Keratinocyte (primary cell): ENCODE measurements around the gene FBXO31. TPM values are rescaled to one million over a fixed set of nuclear protein-coding genes. Genes with fewer than 3 reads are reported as not detected.

Experiments
- DNase-seq: peaks from one replicate; pipeline ENCODE4 v3.0.0-alpha.2; 2011; ENCODE audit warnings: low read depth, missing footprints, low spot score
- FAIRE-seq: peaks from 2 replicates; lab custom pipeline; 2011; peaks lifted over from hg19 to GRCh38; lab: Jason Lieb, UNC
- H2AFZ ChIP-seq: 2 replicates; pipeline ENCODE4 v1.6.0; 2012; ENCODE audit warnings: low read length, control low read depth, inconsistent platforms; ENCODE audit not compliant: control insufficient read depth
- H3K27ac ChIP-seq: 2 replicates; pipeline ENCODE4 v1.5.1; 2011; ENCODE audit warnings: low read length; ENCODE audit not compliant: control insufficient read depth, insufficient read depth
- H3K27me3 ChIP-seq: 3 replicates; pipeline ENCODE4 v1.6.0; 2011; ENCODE audit warnings: low read length; ENCODE audit not compliant: control insufficient read depth, insufficient read depth; ENCODE audit errors: extremely low read depth
- H3K36me3 ChIP-seq, 2 experiments: 2 replicates in 1 of 2; 3 replicates in 1 of 2; pipeline ENCODE4 v1.5.1; 2011; ENCODE audit warnings: low read length in 2 of 2, mild to moderate bottlenecking in 1 of 2; ENCODE audit not compliant: control insufficient read depth in 2 of 2, insufficient read depth in 2 of 2; ENCODE audit errors: extremely low read depth in 1 of 2
- H3K4me1 ChIP-seq: 3 replicates; pipeline ENCODE4 v1.5.1; 2011; ENCODE audit warnings: low read length; ENCODE audit not compliant: control insufficient read depth, insufficient read depth; ENCODE audit errors: extremely low read depth
- H3K4me2 ChIP-seq: 3 replicates; pipeline ENCODE4 v1.6.0; 2011; ENCODE audit warnings: low read depth, low read length; ENCODE audit not compliant: control insufficient read depth, insufficient read depth; ENCODE audit errors: extremely low read depth
- H3K4me3 ChIP-seq, 3 experiments: fragments of 200-600 bp in 1 of 3; sonication (generic) in 1 of 3; 2 replicates in 2 of 3; 3 replicates in 1 of 3; pipeline ENCODE4 v1.5.1; 2011 to 2016; ENCODE audit warnings: low read length in 3 of 3, mild to moderate bottlenecking in 3 of 3, control low read depth in 2 of 3, inconsistent platforms in 1 of 3, low read depth in 1 of 3, mixed read lengths in 1 of 3, mixed run types in 1 of 3, moderate library complexity in 1 of 3; ENCODE audit not compliant: control insufficient read depth in 2 of 3, insufficient read depth in 2 of 3; ENCODE audit errors: extremely low read depth in 1 of 3
- H3K79me2 ChIP-seq: 2 replicates; pipeline ENCODE4 v1.6.0; 2012; ENCODE audit warnings: low read length; ENCODE audit not compliant: control insufficient read depth, insufficient read depth
- H3K9ac ChIP-seq: 3 replicates; pipeline ENCODE4 v1.6.0; 2011; ENCODE audit warnings: low read length; ENCODE audit not compliant: control insufficient read depth, insufficient read depth; ENCODE audit errors: extremely low read depth
- H3K9me1 ChIP-seq: 3 replicates; pipeline ENCODE4 v1.6.0; 2011; ENCODE audit warnings: low read length; ENCODE audit not compliant: control insufficient read depth, insufficient read depth; ENCODE audit errors: extremely low read depth
- H3K9me3 ChIP-seq: 2 replicates; pipeline ENCODE4 v1.5.1; 2012; ENCODE audit warnings: low read depth, low read length; ENCODE audit not compliant: control insufficient read depth
- H4K20me1 ChIP-seq: 3 replicates; pipeline ENCODE4 v1.6.0; 2011; ENCODE audit warnings: low read length; ENCODE audit not compliant: control insufficient read depth, insufficient read depth; ENCODE audit errors: extremely low read depth
- EZH2 ChIP-seq: IDR thresholded peaks from one replicate; pipeline ENCODE4 v1.6.1; 2012; ENCODE audit warnings: inconsistent platforms, mild to moderate bottlenecking, low read length, moderate library complexity
- dilution Hi-C: fragments of 300-500 bp; cut with MboI; formaldehyde crosslinking; loops from one replicate; pipeline ENCODE4 v1.7.0; 2020; ENCODE audit warnings: low sequenced_read_pairs; ENCODE audit not compliant: extremely low pct_ligation_motif_present
- polyA plus RNA-seq, 5 experiments: library from polyadenylated mRNA; depleted of rRNA in 3 of 5; stranded (reverse) in 3 of 5; stranded (forward) in 1 of 5; unstranded in 1 of 5; fragments of >200 nt; gene quantifications; 1 replicate in 1 of 5; 2 replicates in 3 of 5; 3 replicates in 1 of 5; pipeline versions ENCODE4 v1.2.1 to v1.2.3, GENCODE V29; 2011 to 2012; ENCODE audit warnings: missing spikeins in 2 of 5, low read depth in 1 of 5, low replicate concordance in 1 of 5
- TF ChIP-seq, protein P1 (sequence below), 3 experiments: IDR thresholded peaks in 1 of 3; conservative IDR thresholded peaks in 1 of 3; optimal IDR thresholded peaks in 1 of 3; 2 replicates in 2 of 3; 3 replicates in 1 of 3; pipeline versions ENCODE3 to v1.5.1; 2011; ENCODE audit warnings: low read length in 3 of 3, mild to moderate bottlenecking in 3 of 3, moderate library complexity in 2 of 3, control low read depth in 1 of 3, inconsistent platforms in 1 of 3; ENCODE audit not compliant: insufficient read depth in 2 of 3; ENCODE audit errors: extremely low read depth in 1 of 3

The FBXO31 gene
- polyA plus RNA-seq, 1 donor (not counting 4 experiments of a cell fraction or from before 2014, with no cell fraction given) = 17.0 TPM

DNA sequence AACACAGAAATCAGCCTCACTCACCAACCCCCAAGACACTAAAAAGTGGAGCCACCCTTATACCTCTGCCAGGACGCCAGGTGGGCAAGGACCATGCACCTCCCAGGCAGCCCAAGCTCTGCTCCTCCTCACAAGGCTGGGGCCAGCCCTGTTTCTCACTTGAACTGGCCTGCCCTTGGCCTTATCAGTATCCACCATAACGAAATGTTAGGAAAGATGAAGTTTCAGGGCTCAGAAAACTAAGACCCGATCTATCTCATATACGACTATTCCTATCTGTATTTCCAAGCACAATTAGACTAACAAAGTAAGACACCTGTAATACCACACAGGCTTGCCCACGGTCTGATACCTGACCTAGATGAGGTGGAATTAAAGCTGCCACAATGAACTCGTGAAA lies 6.9 kb downstream of the FBXO31 start:
- H3K4me2 ChIP-seq = no peak overlapping the region
- no peaks in the 10 kb centered on the region for H3K9me3 ChIP-seq
- peak overlapping the region; percentile 36 for H3K27ac ChIP-seq
- peaks cover 2% of the 10 kb centered on the region for H3K9me1 ChIP-seq
- H2AFZ ChIP-seq = no peak overlapping the region
- peaks cover 24% of the 10 kb centered on the region for H3K4me1 ChIP-seq
- FAIRE-seq = no peak
- peaks cover 88% of the 10 kb centered on the region for H3K79me2 ChIP-seq
- no peak overlapping the region for H3K4me3 ChIP-seq
- TF ChIP-seq, protein P1, sequence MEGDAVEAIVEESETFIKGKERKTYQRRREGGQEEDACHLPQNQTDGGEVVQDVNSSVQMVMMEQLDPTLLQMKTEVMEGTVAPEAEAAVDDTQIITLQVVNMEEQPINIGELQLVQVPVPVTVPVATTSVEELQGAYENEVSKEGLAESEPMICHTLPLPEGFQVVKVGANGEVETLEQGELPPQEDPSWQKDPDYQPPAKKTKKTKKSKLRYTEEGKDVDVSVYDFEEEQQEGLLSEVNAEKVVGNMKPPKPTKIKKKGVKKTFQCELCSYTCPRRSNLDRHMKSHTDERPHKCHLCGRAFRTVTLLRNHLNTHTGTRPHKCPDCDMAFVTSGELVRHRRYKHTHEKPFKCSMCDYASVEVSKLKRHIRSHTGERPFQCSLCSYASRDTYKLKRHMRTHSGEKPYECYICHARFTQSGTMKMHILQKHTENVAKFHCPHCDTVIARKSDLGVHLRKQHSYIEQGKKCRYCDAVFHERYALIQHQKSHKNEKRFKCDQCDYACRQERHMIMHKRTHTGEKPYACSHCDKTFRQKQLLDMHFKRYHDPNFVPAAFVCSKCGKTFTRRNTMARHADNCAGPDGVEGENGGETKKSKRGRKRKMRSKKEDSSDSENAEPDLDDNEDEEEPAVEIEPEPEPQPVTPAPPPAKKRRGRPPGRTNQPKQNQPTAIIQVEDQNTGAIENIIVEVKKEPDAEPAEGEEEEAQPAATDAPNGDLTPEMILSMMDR (optimal IDR thresholded peaks at IDR 0.05 in 1 of 3, IDR thresholded peaks at IDR 0.05 in 1 of 3, conservative IDR thresholded peaks at IDR 0.05 in 1 of 3; ENCODE audit: extremely low read depth in 1 of 3, insufficient read depth in 2 of 3, low read length in 3 of 3) = no peak
- TF ChIP-seq EZH2 = no peak
- dilution Hi-C loops = no loop called here
- no peak overlapping the region for H3K9ac ChIP-seq
- H4K20me1 ChIP-seq = peaks cover 8% of the 10 kb centered on the region
- H3K36me3 ChIP-seq = peaks cover 0 to 5% of the 10 kb centered on the region in 2 experiments
- DNase-seq = no peak
- no peaks in the 10 kb centered on the region for H3K27me3 ChIP-seq

GRCh38 chr16:87375426-87376135 lies 8.0 kb downstream of the FBXO31 start:
- Histone ChIP-seq H3K27ac (peak overlapping the region; percentile 77), H3K9ac (peak overlapping the region; percentile 64), H3K79me2 (peaks cover 88% of the 10 kb centered on the region), H3K9me1 (peaks cover 2% of the 10 kb centered on the region), H3K9me3 (no peaks in the 10 kb centered on the region), H3K4me1 (peaks cover 15% of the 10 kb centered on the region), H2AFZ (peak overlapping the region; percentile 49), H4K20me1 (peaks cover 3% of the 10 kb centered on the region), H3K4me3 (peak overlapping the region in 2 of 3 experiments; percentile 53 to 56), H3K27me3 (no peaks in the 10 kb centered on the region), H3K4me2 (peak overlapping the region; percentile 90), H3K36me3 (peaks cover 0 to 6% of the 10 kb centered on the region in 2 experiments)
- TF ChIP-seq, protein P1 (optimal IDR thresholded peaks at IDR 0.05 in 1 of 3, IDR thresholded peaks at IDR 0.05 in 1 of 3, conservative IDR thresholded peaks at IDR 0.05 in 1 of 3; ENCODE audit: extremely low read depth in 1 of 3, insufficient read depth in 2 of 3, low read length in 3 of 3) = no peak
- TF ChIP-seq EZH2 = no peak
- dilution Hi-C loops = no loop called here
- DNase-seq (no peak), FAIRE-seq (no peak)
